ENCODE measurements around the gene C4B. TPM values are rescaled to one million over a fixed set of nuclear protein-coding genes. Genes with fewer than 3 reads are reported as not detected.

The C4B gene
- total and polyA plus RNA-seq, 2 donors (not counting 3 experiments of a cell fraction or from before 2014, with no cell fraction given) = 4.4 to 6.3 TPM

DNA sequence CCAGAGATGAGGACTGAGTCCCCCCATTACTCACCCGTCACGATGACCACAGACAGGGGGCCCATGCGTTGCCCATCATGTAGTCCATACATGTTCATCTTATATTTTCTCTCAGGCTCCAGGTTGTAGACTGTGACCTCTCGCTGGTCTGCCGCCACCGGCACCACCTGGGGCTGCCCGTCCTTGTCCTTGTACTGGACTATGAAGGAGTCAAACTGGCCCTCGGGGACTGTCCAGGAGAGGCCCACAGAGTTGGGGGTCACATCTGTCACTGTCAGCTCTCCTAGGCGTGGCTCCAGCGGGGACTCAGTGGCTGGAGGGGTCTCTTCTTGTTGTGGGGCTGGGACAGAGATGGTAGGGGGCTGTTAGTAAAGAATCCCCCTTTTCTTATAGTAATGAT lies 59.0 kb downstream of the C4B start:
- dilution Hi-C loops (cut with MboI; ENCODE audit: extremely low pct_ligation_motif_present, low sequenced_read_pairs) = no loop called here
- Histone ChIP-seq H3K4me1 (ENCODE audit: control insufficient read depth, extremely low read depth, insufficient read depth, low read length) (no peaks in the 10 kb centered on the region), H3K9ac (replicated peaks; ENCODE audit: extremely low read depth, insufficient read depth, low read length) (no peak overlapping the region), H3K9me1 (replicated peaks; ENCODE audit: control insufficient read depth, extremely low read depth, insufficient read depth, low read length) (no peaks in the 10 kb centered on the region), H3K4me2 (ENCODE audit: insufficient read depth, low read length) (no peak overlapping the region), H2AFZ (ENCODE audit: low read depth, low read length) (no peak overlapping the region), H3K27ac (ENCODE audit: insufficient read depth, low read depth, low read length) (no peak overlapping the region), H3K4me3 (replicated peaks in 1 of 3; ENCODE audit: insufficient read depth in 1 of 3, low read depth in 1 of 3, low read length in 3 of 3) (no peak overlapping the region), H3K9me3 (replicated peaks; ENCODE audit: control insufficient read depth, insufficient read depth, low read length) (no peaks in the 10 kb centered on the region), H4K20me1 (replicated peaks; ENCODE audit: control insufficient read depth, extremely low read depth, insufficient read depth, low read length) (no peaks in the 10 kb centered on the region), H3K36me3 (ENCODE audit: control insufficient read depth in 2 of 2, extremely low read depth in 1 of 2, insufficient read depth in 2 of 2, low read length in 2 of 2) (no peaks in the 10 kb centered on the region), H3K79me2 (ENCODE audit: control insufficient read depth, insufficient read depth, low read length) (no peaks in the 10 kb centered on the region), H3K27me3 (ENCODE audit: control insufficient read depth in 2 of 2, insufficient read depth in 2 of 2, low read length in 2 of 2) (peaks cover 0 to 4% of the 10 kb centered on the region in 2 experiments)
- TF ChIP-seq, protein P1, sequence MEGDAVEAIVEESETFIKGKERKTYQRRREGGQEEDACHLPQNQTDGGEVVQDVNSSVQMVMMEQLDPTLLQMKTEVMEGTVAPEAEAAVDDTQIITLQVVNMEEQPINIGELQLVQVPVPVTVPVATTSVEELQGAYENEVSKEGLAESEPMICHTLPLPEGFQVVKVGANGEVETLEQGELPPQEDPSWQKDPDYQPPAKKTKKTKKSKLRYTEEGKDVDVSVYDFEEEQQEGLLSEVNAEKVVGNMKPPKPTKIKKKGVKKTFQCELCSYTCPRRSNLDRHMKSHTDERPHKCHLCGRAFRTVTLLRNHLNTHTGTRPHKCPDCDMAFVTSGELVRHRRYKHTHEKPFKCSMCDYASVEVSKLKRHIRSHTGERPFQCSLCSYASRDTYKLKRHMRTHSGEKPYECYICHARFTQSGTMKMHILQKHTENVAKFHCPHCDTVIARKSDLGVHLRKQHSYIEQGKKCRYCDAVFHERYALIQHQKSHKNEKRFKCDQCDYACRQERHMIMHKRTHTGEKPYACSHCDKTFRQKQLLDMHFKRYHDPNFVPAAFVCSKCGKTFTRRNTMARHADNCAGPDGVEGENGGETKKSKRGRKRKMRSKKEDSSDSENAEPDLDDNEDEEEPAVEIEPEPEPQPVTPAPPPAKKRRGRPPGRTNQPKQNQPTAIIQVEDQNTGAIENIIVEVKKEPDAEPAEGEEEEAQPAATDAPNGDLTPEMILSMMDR (IDR thresholded peaks at IDR 0.05; ENCODE audit: extremely low read depth in 1 of 2, insufficient read depth in 1 of 2, low read depth in 1 of 2, low read length in 2 of 2) = no peak
- TF ChIP-seq MYC (IDR thresholded peaks at IDR 0.05; ENCODE audit: low read depth, low read length) = no peak
- no peak for TF ChIP-seq JUN (IDR thresholded peaks at IDR 0.05; ENCODE audit: borderline replicate concordance, insufficient read depth, insufficient read length, low read depth)
- TF ChIP-seq EZH2 (IDR thresholded peaks at IDR 0.05; ENCODE audit: borderline replicate concordance, low read depth, low read length, severe bottlenecking) = no peak
- no peak for TF ChIP-seq GATA2 (IDR thresholded peaks at IDR 0.05; ENCODE audit: insufficient read depth, insufficient read length, low read depth, low read length)
- TF ChIP-seq POLR2A (IDR thresholded peaks at IDR 0.05; ENCODE audit: low read depth, low read length) = no peak
- TF ChIP-seq, protein P2, sequence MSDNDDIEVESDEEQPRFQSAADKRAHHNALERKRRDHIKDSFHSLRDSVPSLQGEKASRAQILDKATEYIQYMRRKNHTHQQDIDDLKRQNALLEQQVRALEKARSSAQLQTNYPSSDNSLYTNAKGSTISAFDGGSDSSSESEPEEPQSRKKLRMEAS (IDR thresholded peaks at IDR 0.05; ENCODE audit: insufficient read depth, insufficient read length) = no peak
- TF ChIP-seq POLR2AphosphoS5 (IDR thresholded peaks at IDR 0.05; ENCODE audit: insufficient read depth, low read depth, low read length) = no peak
- no peak for TF ChIP-seq FOS (IDR thresholded peaks at IDR 0.05; ENCODE audit: borderline replicate concordance, insufficient read depth, low read length)
- intact Hi-C loops (cut with micrococcal nuclease) = no loop called here
- CTCF ChIA-PET = no interaction called here
- no TSS peak for BruUV-seq (replicated peaks)
- FAIRE-seq (no peak), DNase-seq (ENCODE audit: low read depth, low spot score) (no peak)
- POLR2A ChIA-PET = no interaction called here
